GM21717 (cell line): ENCODE measurements around the gene OR4C12.
"Not testable (repeated sequence)": the region's sequence is repeated elsewhere in the genome, so short reads cannot be mapped to it uniquely, and the experiment has no call there.

Source experiments
- ATAC-seq: cut with Tn5 transposase; IDR thresholded peaks from one replicate; pipeline ENCODE4 v1.9.1; 2021; ENCODE audit warnings: mild to moderate bottlenecking, moderate library complexity; ENCODE audit not compliant: unreplicated experiment

OR4C12 gene

DNA sequence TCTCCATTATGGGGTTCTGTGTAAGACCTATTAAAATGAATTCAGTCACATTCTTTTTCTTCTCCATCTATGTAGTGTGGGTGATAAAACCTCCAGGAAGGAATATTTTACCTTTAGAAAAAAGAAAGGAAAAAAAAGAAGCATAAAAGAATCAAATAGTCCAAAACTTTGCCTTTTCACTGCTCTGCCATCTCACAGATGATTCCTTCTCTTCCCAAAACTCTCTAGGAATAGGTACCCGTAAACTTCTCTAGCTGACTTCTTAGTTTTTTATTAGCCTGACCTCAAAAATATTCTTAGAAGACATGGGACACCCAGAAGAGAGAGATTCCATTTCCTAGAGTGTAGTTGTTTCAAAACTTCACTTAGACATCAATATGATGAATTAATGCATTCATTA lies at the start of gene OR4C12:
OR4C12 (minus strand) TSS at position 101 of the 400 bp plus-strand sequence; CDS start at position 67, 34 bp downstream.
- ATAC-seq: not testable (repeated sequence)

DNA sequence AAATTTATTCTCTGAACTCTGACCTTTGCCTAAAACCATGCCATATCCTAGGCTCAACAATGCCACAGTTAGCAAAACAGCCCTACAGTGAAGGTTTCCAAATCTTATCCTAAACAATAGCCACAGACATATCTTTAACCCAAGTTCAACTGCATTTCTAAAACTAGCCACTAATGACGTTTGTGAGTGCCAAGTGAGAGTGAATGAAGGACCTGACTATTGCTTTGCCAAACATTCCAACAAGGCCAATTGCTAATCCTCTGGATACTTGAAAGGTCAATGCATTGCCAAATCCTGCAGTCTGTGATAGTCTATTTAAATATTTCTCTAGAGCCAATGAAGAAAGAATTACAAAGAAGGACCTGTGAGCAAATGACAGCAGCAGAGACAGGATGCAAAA lies 47.9 kb upstream of the OR4C12 start:
- no peak for ATAC-seq

DNA sequence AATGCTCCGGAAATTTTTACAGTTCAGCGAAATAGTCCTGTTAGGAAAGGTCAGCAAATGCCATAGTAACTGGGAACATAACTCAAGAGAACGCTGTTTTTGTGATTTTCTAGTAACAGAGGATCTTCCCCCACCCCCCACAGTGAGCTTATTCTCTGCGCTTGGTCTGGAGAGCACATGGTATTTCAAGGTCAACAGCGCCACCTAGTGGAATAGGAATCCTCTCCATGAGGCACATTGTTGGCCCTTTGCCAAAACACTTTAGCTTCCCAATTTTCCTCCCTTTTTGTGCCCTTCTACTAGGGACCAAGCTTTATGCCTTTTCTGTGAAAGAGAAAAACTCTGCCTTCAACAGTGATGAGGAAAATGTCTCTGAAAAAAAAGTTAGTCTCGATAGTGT lies 13.2 kb upstream of the OR4C12 start:
- peak; percentile 62 for ATAC-seq

DNA sequence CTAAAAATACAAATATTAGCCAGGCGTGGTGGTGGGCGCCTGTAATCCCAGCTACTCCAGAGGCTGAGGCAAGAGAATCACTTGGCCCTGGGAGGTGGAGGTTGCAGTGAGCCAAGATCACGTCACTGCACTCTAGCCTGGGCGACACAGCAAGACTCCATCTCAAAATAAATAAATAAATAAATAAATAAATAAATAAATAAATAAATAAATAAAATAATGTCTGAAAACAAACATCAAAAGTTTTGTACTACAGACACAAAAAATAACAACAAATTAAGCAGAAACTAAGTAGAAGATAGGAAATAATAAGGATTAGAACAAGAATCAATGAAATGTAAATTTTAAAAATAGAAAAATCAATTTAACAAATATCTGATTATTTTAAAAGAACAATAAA lies 8.9 kb downstream of the OR4C12 start:
- ATAC-seq: not testable (repeated sequence)

DNA sequence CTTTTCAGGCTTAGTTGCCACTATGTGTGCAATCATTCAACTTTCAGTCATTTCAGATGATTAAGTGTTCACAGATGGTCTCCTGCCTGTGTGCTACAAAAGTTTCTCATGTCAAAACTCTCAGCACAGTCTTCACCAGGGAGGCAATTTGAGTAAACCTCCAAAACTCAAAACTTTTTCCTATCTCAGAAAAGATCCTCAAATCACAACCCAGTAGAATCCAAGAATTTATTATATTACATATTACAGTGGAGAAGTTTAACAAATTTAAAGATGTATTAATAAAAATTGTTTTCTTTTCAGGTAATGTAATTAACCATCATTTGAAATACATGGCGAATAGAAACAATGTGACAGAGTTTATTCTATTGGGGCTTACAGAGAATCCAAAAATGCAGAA lies 30.2 kb downstream of the OR4C12 start, which contains the start of gene OR4C13:
OR4C13 (plus strand) TSS at position 301 of the 400 bp plus-strand sequence; CDS start at position 333, 32 bp downstream.
- no peak for ATAC-seq

DNA sequence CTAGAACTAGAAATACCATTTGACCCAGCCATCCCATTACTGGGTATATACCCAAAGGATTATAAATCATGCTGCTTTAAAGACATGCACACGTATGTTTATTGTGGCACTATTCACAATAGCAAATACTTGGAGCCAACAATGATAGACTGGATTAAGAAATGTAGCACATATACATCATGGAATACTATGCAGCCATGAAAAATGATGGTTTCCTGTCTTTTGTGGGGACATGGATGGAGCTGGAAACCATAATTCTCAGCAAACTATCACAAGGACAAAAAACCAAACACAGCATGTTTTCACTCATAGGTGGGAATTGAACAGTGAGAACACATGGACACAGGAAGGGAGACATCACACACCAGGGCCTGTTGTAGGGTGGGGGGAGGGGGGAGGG lies 33.6 kb downstream of the OR4C12 start:
- ATAC-seq: not testable (repeated sequence)
